PFSK-1 (cell line): Measurements from ENCODE around the gene SHH.

ENCODE experiments used
- FOXP2 ChIP-seq: optimal IDR thresholded peaks from 2 replicates; pipeline ENCODE3; 2011; ENCODE audit warnings: borderline replicate concordance, control low read depth, inconsistent platforms; ENCODE audit not compliant: insufficient read depth; ENCODE audit errors: extremely low read length, extremely low read depth
- POLR2AphosphoS5 ChIP-seq: IDR thresholded peaks from 2 replicates; pipeline ENCODE4 v1.6.1; 2012; ENCODE audit warnings: low read depth, mild to moderate bottlenecking, control low read depth, low read length, moderate library complexity
- SIN3A ChIP-seq: IDR thresholded peaks from 2 replicates; pipeline ENCODE4 v1.6.1; 2012; ENCODE audit warnings: mild to moderate bottlenecking, low read length, moderate library complexity, borderline replicate concordance; ENCODE audit not compliant: insufficient read depth
- TAF1 ChIP-seq: IDR thresholded peaks from 2 replicates; pipeline ENCODE4 v1.6.1; 2012; ENCODE audit warnings: low read length, control low read depth, borderline replicate concordance; ENCODE audit not compliant: insufficient read depth
- TF ChIP-seq, protein P1 (sequence below), 2 experiments: IDR thresholded peaks; 2 replicates each; pipeline versions ENCODE4 v1.6.1 to v1.8.0; 2011 to 2012; ENCODE audit warnings: low read depth in 2 of 2, low read length in 2 of 2, control low read depth in 1 of 2, inconsistent platforms in 1 of 2, mild to moderate bottlenecking in 1 of 2, moderate library complexity in 1 of 2; ENCODE audit not compliant: insufficient read depth in 1 of 2

The SHH gene

DNA sequence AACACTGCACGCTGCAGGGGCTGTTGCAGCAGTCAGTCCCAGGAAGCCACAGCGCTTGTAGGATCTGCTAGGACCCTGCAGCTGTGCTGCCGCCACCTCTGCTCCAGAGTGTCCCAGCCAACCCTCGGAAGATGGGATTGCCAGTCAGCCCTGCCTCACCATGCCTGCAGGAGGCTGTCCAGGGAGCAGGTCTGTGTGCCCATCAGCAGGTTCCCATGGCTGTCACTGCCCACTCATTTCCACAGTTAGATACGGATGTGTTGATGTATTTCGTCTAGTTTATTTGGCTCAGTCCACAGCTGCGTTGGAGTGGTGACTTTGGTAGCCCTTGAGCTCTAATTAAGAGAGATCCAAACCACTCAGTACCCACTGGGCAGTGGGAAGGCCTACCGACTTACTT, 35.7 kb downstream of the SHH start:
- TF ChIP-seq FOXP2 (no peak), TAF1 (no peak), POLR2AphosphoS5 (no peak), SIN3A (no peak)
- TF ChIP-seq, protein P1, sequence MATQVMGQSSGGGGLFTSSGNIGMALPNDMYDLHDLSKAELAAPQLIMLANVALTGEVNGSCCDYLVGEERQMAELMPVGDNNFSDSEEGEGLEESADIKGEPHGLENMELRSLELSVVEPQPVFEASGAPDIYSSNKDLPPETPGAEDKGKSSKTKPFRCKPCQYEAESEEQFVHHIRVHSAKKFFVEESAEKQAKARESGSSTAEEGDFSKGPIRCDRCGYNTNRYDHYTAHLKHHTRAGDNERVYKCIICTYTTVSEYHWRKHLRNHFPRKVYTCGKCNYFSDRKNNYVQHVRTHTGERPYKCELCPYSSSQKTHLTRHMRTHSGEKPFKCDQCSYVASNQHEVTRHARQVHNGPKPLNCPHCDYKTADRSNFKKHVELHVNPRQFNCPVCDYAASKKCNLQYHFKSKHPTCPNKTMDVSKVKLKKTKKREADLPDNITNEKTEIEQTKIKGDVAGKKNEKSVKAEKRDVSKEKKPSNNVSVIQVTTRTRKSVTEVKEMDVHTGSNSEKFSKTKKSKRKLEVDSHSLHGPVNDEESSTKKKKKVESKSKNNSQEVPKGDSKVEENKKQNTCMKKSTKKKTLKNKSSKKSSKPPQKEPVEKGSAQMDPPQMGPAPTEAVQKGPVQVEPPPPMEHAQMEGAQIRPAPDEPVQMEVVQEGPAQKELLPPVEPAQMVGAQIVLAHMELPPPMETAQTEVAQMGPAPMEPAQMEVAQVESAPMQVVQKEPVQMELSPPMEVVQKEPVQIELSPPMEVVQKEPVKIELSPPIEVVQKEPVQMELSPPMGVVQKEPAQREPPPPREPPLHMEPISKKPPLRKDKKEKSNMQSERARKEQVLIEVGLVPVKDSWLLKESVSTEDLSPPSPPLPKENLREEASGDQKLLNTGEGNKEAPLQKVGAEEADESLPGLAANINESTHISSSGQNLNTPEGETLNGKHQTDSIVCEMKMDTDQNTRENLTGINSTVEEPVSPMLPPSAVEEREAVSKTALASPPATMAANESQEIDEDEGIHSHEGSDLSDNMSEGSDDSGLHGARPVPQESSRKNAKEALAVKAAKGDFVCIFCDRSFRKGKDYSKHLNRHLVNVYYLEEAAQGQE (IDR thresholded peaks at IDR 0.05; ENCODE audit: insufficient read depth in 1 of 2, low read depth in 2 of 2, low read length in 2 of 2): no peak

DNA sequence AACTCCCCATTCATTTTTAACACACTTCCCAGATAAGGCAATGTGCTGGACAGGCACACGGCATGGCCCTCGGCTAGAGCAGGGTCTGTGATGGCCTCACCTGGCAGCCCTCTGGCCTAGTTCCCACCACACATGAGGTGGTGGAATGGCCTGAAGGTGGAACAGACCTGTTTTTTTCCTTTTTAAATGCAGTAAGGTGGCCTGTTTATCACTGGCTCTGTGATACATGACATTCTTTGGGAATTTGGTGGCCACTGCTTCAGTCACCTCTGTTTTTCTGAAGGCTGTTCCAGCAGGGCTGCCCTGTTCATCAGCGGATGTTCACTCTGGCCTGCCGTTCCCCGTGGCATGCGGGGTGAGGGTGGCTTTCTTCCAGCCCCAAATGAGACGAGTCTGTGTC, 36.6 kb downstream of the SHH start:
- no peak for TF ChIP-seq TAF1
- no peak for TF ChIP-seq FOXP2
- no peak for TF ChIP-seq SIN3A
- no peak for TF ChIP-seq POLR2AphosphoS5
- TF ChIP-seq, protein P1 (IDR thresholded peaks at IDR 0.05; ENCODE audit: insufficient read depth in 1 of 2, low read depth in 2 of 2, low read length in 2 of 2): no peak

DNA sequence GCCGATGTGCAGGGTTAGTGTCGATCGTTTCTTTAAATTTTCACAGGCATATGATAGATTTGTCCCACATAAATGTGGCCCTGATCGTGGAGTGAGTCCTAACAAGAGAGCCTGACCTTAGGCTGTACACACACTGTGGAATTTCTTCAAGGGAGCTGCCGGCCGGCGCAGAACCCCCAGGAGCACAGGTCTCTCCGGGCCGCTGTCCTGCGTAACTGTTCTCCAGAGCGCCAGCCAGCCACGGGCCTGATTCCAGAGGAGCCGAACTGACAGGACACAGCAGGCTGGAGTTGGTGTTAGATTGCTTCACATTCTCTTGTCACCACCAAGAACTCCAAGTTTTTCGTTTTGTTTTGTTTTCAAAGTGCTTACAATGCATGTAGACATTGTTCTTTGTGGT, 37.3 kb downstream of the SHH start:
- TF ChIP-seq POLR2AphosphoS5 (no peak), FOXP2 (no peak), TAF1 (no peak), SIN3A (no peak)
- TF ChIP-seq, protein P1 (IDR thresholded peaks at IDR 0.05; ENCODE audit: insufficient read depth in 1 of 2, low read depth in 2 of 2, low read length in 2 of 2): no peak

DNA sequence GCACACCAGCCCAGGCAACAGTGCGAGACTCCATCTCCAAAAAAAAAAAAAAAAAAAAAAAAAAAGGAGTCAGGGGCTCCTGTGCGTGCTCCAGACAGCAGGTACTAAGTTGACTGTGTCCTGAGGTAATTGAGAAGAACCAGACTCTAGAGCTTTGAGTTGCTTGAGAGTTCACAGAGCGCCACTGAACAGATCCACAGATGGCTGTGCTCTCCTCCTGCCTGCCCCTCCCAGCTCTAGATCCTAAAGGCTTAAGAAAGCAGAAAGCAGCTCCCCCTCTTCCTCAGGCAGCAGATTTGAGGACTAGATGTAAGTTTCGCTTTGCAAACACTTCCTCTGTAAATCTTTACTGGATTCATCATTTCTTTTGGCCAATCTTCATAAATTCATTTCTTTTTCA, 38.7 kb downstream of the SHH start:
- TF ChIP-seq TAF1 (no peak), FOXP2 (no peak), SIN3A (no peak), POLR2AphosphoS5 (no peak)
- TF ChIP-seq, protein P1 (IDR thresholded peaks at IDR 0.05; ENCODE audit: insufficient read depth in 1 of 2, low read depth in 2 of 2, low read length in 2 of 2): no peak

DNA sequence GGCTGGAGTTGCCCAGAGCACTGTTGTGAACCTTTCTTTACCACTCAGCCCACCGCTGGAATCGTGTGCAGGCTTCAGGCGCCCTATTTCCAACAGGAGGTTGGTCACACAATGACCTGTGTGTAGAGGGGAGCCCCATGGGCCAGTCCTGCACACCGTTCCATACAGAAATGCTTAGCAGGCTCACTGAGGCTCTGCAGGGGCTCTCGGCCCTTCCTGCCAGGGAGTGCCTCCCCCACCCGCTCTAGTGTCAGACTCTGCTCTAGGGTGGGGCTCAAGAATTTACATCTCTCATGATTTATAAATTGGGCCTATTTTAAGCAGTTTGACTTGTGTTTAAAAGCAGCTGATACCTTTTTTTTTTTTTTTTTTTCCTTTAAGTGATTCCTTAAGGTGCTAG, 42.0 kb downstream of the SHH start:
- no peak for TF ChIP-seq SIN3A
- no peak for TF ChIP-seq FOXP2
- no peak for TF ChIP-seq POLR2AphosphoS5
- TF ChIP-seq TAF1: no peak
- TF ChIP-seq, protein P1 (IDR thresholded peaks at IDR 0.05; ENCODE audit: insufficient read depth in 1 of 2, low read depth in 2 of 2, low read length in 2 of 2): no peak
